Endothelial cell (in vitro differentiated cells): ENCODE results near the gene SMYD1. TPM values are rescaled to one million over a fixed set of nuclear protein-coding genes. Genes with fewer than 3 reads are reported as not detected.

Experiments used
- DNase-seq: peaks from one replicate; pipeline ENCODE4 v3.0.0; 2021; ENCODE audit warnings: low spot score
- H3K27ac Mint-ChIP-seq: one replicate; pipeline ENCODE4 v1.8.0; 2021; ENCODE audit warnings: mixed read lengths, inconsistent platforms; ENCODE audit not compliant: unreplicated experiment
- H3K27me3 Mint-ChIP-seq: one replicate; pipeline ENCODE4 v1.8.0; 2021; ENCODE audit warnings: mild to moderate bottlenecking, moderate library complexity, mixed read lengths, inconsistent platforms; ENCODE audit not compliant: unreplicated experiment
- H3K36me3 Mint-ChIP-seq: one replicate; pipeline ENCODE4 v1.8.0; 2021; ENCODE audit warnings: mild to moderate bottlenecking, low read depth, mixed read lengths, inconsistent platforms; ENCODE audit not compliant: unreplicated experiment
- H3K4me1 Mint-ChIP-seq: one replicate; pipeline ENCODE4 v1.8.0; 2021; ENCODE audit warnings: mild to moderate bottlenecking, mixed read lengths, inconsistent platforms; ENCODE audit not compliant: unreplicated experiment
- H3K4me3 Mint-ChIP-seq: one replicate; pipeline ENCODE4 v1.8.0; 2021; ENCODE audit warnings: mild to moderate bottlenecking, mixed read lengths, inconsistent platforms; ENCODE audit not compliant: unreplicated experiment
- H3K9me3 Mint-ChIP-seq: one replicate; pipeline ENCODE4 v1.8.0; 2021; ENCODE audit warnings: mixed read lengths, inconsistent platforms; ENCODE audit not compliant: unreplicated experiment
- total RNA-seq: library from RNA; stranded (reverse); fragmentation: NEBNext Ultra II Directional; extraction: Animal tissue kit (Norgen Biotek cat#: 25700); gene quantifications from one replicate; pipeline ENCODE4 v1.2.1, GENCODE V29; 2021; ENCODE audit not compliant: unreplicated experiment
- TF ChIP-seq, protein P1 (sequence below): fragments of 200-600 bp; sonication (generic); IDR thresholded peaks from one replicate; pipeline ENCODE4 v1.5.0; 2021; ENCODE audit warnings: antibody characterized with exemption; ENCODE audit not compliant: unreplicated experiment

SMYD1 gene
- total RNA-seq, 1 donor from 2014 or later: not detected

DNA sequence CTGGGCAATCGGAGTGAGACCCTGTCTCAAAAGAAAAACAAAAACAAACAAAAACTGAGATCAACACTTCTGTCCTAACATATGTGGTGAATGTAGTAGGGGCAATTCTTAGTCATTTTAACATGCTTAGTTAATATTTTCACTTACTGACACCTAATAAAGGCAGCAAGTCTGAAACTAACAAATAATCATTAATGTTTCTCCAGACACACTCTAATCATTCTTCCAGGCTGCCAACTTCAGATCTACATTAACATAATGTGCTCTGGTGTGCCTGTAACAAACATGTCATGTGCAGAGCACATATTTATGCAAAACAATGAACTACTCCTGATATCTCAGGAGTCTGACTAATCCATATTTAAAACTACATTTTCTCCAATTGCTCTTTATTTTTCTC, 18.0 kb upstream of the SMYD1 start:
- no peaks in the 10 kb centered on the region for H3K9me3 Mint-ChIP-seq
- no peak for DNase-seq
- no peak overlapping the region for H3K27ac Mint-ChIP-seq
- H3K27me3 Mint-ChIP-seq: no peaks in the 10 kb centered on the region
- TF ChIP-seq, protein P1, sequence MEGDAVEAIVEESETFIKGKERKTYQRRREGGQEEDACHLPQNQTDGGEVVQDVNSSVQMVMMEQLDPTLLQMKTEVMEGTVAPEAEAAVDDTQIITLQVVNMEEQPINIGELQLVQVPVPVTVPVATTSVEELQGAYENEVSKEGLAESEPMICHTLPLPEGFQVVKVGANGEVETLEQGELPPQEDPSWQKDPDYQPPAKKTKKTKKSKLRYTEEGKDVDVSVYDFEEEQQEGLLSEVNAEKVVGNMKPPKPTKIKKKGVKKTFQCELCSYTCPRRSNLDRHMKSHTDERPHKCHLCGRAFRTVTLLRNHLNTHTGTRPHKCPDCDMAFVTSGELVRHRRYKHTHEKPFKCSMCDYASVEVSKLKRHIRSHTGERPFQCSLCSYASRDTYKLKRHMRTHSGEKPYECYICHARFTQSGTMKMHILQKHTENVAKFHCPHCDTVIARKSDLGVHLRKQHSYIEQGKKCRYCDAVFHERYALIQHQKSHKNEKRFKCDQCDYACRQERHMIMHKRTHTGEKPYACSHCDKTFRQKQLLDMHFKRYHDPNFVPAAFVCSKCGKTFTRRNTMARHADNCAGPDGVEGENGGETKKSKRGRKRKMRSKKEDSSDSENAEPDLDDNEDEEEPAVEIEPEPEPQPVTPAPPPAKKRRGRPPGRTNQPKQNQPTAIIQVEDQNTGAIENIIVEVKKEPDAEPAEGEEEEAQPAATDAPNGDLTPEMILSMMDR: no peak
- H3K4me3 Mint-ChIP-seq: no peak overlapping the region
- peaks cover under 1% of the 10 kb centered on the region for H3K36me3 Mint-ChIP-seq
- H3K4me1 Mint-ChIP-seq: peaks cover 13% of the 10 kb centered on the region

GRCh38 chr2:88051792-88052191, 15.8 kb upstream of the SMYD1 start:
- Mint-ChIP-seq H3K4me1 (peaks cover 26% of the 10 kb centered on the region), H3K36me3 (peaks cover 6% of the 10 kb centered on the region), H3K27me3 (peaks cover 11% of the 10 kb centered on the region), H3K27ac (no peak overlapping the region), H3K9me3 (no peaks in the 10 kb centered on the region), H3K4me3 (no peak overlapping the region)
- TF ChIP-seq, protein P1: no peak
- DNase-seq: no peak

- H3K4me1 Mint-ChIP-seq: peaks cover 30% of the 10 kb centered on the region
- no peaks in the 10 kb centered on the region for H3K9me3 Mint-ChIP-seq
- H3K4me3 Mint-ChIP-seq: no peak overlapping the region
- H3K27me3 Mint-ChIP-seq: peaks cover 11% of the 10 kb centered on the region
- H3K27ac Mint-ChIP-seq: peak overlapping the region; percentile 36
- no peak for DNase-seq
- H3K36me3 Mint-ChIP-seq: peaks cover 6% of the 10 kb centered on the region
- TF ChIP-seq, protein P1: no peak
These were observed 14.3 kb upstream of the SMYD1 start for GRCh38 chr2:88053296-88053695.

- Mint-ChIP-seq H3K4me1 (peaks cover 30% of the 10 kb centered on the region), H3K36me3 (peaks cover 6% of the 10 kb centered on the region), H3K27ac (peak overlapping the region; percentile 100), H3K4me3 (peak overlapping the region; percentile 99), H3K27me3 (peaks cover 12% of the 10 kb centered on the region), H3K9me3 (no peaks in the 10 kb centered on the region)
- TF ChIP-seq, protein P1: no peak
- DNase-seq: no peak
These were observed 13.5 kb upstream of the SMYD1 start for GRCh38 chr2:88053934-88054781.

GRCh38 chr2:88054782-88055370, 12.7 kb upstream of the SMYD1 start:
- peaks cover 12% of the 10 kb centered on the region for H3K27me3 Mint-ChIP-seq
- TF ChIP-seq, protein P1: no peak
- peak overlapping the region; percentile 100 for H3K27ac Mint-ChIP-seq
- H3K9me3 Mint-ChIP-seq: no peaks in the 10 kb centered on the region
- peak overlapping the region; percentile 99 for H3K4me3 Mint-ChIP-seq
- peaks cover 6% of the 10 kb centered on the region for H3K36me3 Mint-ChIP-seq
- no peak for DNase-seq
- peaks cover 30% of the 10 kb centered on the region for H3K4me1 Mint-ChIP-seq
